ENCODE data around the gene ALCAM.

ALCAM gene

GRCh38 chr3:105366326-105367062 lies at the start of gene ALCAM:
TSS of gene ALCAM (plus strand) at chr3:105366909.
- peak; percentile 95 for DNase-seq

- no peak for DNase-seq
These were observed 48.9 kb upstream of the ALCAM start for GRCh38 chr3:105317841-105318240.

- no peak for DNase-seq
These were observed 44.0 kb upstream of the ALCAM start for GRCh38 chr3:105322570-105323273.

GRCh38 chr3:105323274-105323599 lies 43.5 kb upstream of the ALCAM start:
- DNase-seq, result no peak

- DNase-seq, result no peak
These were observed 41.8 kb upstream of the ALCAM start for GRCh38 chr3:105324951-105325350.

GRCh38 chr3:105327662-105328337 lies 38.9 kb upstream of the ALCAM start:
- DNase-seq, result no peak

GRCh38 chr3:105328338-105328730 lies 38.4 kb upstream of the ALCAM start:
- DNase-seq, result no peak

- no peak for DNase-seq
These were observed 33.7 kb upstream of the ALCAM start for GRCh38 chr3:105332961-105333360.

- DNase-seq, result no peak
These were observed 32.4 kb upstream of the ALCAM start for GRCh38 chr3:105334138-105334882.

- no peak for DNase-seq
These were observed 26.8 kb upstream of the ALCAM start for GRCh38 chr3:105339946-105340345.

GRCh38 chr3:105343991-105344390 lies 22.7 kb upstream of the ALCAM start:
- no peak for DNase-seq

GRCh38 chr3:105345156-105345555 lies 21.6 kb upstream of the ALCAM start:
- DNase-seq, result no peak

GRCh38 chr3:105347625-105348302 lies 18.9 kb upstream of the ALCAM start:
- DNase-seq, result no peak

- no peak for DNase-seq
These were observed 18.4 kb upstream of the ALCAM start for GRCh38 chr3:105348307-105348706.

GRCh38 chr3:105349684-105350387 lies 16.9 kb upstream of the ALCAM start:
- DNase-seq, result no peak

- no peak for DNase-seq
These were observed 14.9 kb upstream of the ALCAM start for GRCh38 chr3:105351821-105352220.

- DNase-seq, result no peak
These were observed 13.7 kb upstream of the ALCAM start for GRCh38 chr3:105352976-105353375.

GRCh38 chr3:105353485-105354161 lies 13.1 kb upstream of the ALCAM start:
- peak; percentile 63 for DNase-seq

- no peak for DNase-seq
These were observed 12.3 kb upstream of the ALCAM start for GRCh38 chr3:105354429-105354828.

GRCh38 chr3:105355408-105356061 lies 11.2 kb upstream of the ALCAM start:
- DNase-seq, result no peak

- DNase-seq, result no peak
These were observed 10.3 kb upstream of the ALCAM start for GRCh38 chr3:105356396-105356795.
